ENCODE measurements around the gene ZNF202.
"Not testable (repeated sequence)": the region's sequence is repeated elsewhere in the genome, so short reads cannot be mapped to it uniquely, and the experiment has no call there.

Gene ZNF202

GRCh38 chr11:123738374-123738773, 3.1 kb downstream of the ZNF202 start:
- no peak for DNase-seq

- no peak for DNase-seq
Observed at GRCh38 chr11:123736769-123737168, 4.7 kb downstream of the ZNF202 start.

- DNase-seq, result no peak
Observed at GRCh38 chr11:123729602-123730001, 11.9 kb downstream of the ZNF202 start.

GRCh38 chr11:123725995-123726655, 15.3 kb downstream of the ZNF202 start:
- DNase-seq, result no peak

GRCh38 chr11:123719452-123719851, 22.0 kb downstream of the ZNF202 start:
- DNase-seq, result no peak

- DNase-seq, result no peak
Observed at GRCh38 chr11:123718469-123718868, 23.0 kb downstream of the ZNF202 start.

- DNase-seq, result no peak
Observed at GRCh38 chr11:123718063-123718462, 23.4 kb downstream of the ZNF202 start.

GRCh38 chr11:123712627-123713026, 28.8 kb downstream of the ZNF202 start:
- DNase-seq, result not testable (repeated sequence)

- peak; percentile 64 for DNase-seq
Observed at GRCh38 chr11:123707606-123708205, 33.8 kb downstream of the ZNF202 start.

GRCh38 chr11:123707206-123707605, 34.3 kb downstream of the ZNF202 start:
- DNase-seq, result no peak

GRCh38 chr11:123704341-123704740, 37.1 kb downstream of the ZNF202 start:
- DNase-seq, result no peak

GRCh38 chr11:123702696-123703095, 38.8 kb downstream of the ZNF202 start:
- no peak for DNase-seq

GRCh38 chr11:123702139-123702538, 39.3 kb downstream of the ZNF202 start:
- peak; percentile 41 for DNase-seq

- no peak for DNase-seq
Observed at GRCh38 chr11:123700772-123701171, 40.7 kb downstream of the ZNF202 start.

GRCh38 chr11:123698546-123699127, 42.8 kb downstream of the ZNF202 start:
- DNase-seq, result peak; percentile 26

GRCh38 chr11:123696183-123696582, 45.3 kb downstream of the ZNF202 start:
- DNase-seq, result no peak

GRCh38 chr11:123695231-123695630, 46.2 kb downstream of the ZNF202 start:
- no peak for DNase-seq

GRCh38 chr11:123694551-123694950, 46.9 kb downstream of the ZNF202 start:
- no peak for DNase-seq

- no peak for DNase-seq
Observed at GRCh38 chr11:123692961-123693360, 48.5 kb downstream of the ZNF202 start.

- no peak for DNase-seq
Observed at GRCh38 chr11:123690485-123690884, 51.0 kb downstream of the ZNF202 start.

- DNase-seq, result no peak
Observed at GRCh38 chr11:123684601-123685000, 56.9 kb downstream of the ZNF202 start.

GRCh38 chr11:123683428-123684170, 57.9 kb downstream of the ZNF202 start:
- DNase-seq, result no peak

GRCh38 chr11:123682696-123683410, 58.6 kb downstream of the ZNF202 start:
- DNase-seq, result no peak
